ENCODE data around the gene CRACR2A.

DNA sequence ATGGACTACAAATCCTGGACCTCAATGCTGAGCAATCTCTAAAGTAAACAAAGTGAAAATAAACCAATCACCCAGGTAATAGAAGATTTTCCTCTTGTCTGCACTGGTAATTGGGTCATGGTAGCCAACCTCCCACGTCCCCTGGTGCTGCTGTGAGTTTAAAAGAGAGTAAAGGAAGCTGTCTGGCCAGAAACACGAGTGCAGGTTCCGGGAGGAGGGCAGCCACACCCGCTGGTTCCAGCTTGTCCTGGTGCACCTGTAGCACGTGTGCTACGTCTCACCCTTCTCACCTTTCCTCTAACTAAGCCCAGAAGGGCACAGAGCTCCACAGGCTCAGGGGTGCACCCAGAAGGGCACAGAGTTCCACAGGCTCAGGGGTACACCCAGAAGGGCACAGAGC is 5.4 kb downstream of the CRACR2A start:
- TF ChIP-seq, protein P1, sequence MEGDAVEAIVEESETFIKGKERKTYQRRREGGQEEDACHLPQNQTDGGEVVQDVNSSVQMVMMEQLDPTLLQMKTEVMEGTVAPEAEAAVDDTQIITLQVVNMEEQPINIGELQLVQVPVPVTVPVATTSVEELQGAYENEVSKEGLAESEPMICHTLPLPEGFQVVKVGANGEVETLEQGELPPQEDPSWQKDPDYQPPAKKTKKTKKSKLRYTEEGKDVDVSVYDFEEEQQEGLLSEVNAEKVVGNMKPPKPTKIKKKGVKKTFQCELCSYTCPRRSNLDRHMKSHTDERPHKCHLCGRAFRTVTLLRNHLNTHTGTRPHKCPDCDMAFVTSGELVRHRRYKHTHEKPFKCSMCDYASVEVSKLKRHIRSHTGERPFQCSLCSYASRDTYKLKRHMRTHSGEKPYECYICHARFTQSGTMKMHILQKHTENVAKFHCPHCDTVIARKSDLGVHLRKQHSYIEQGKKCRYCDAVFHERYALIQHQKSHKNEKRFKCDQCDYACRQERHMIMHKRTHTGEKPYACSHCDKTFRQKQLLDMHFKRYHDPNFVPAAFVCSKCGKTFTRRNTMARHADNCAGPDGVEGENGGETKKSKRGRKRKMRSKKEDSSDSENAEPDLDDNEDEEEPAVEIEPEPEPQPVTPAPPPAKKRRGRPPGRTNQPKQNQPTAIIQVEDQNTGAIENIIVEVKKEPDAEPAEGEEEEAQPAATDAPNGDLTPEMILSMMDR (IDR thresholded peaks at IDR 0.05; ENCODE audit: low read length): no peak
- no peak for TF ChIP-seq EZH2 (IDR thresholded peaks at IDR 0.05; ENCODE audit: borderline replicate concordance, low read length)

All from OCI-LY1 (cell line).